H1 (cell line): ENCODE measurements around the gene TMEM178B. TPM values are rescaled to one million over a fixed set of nuclear protein-coding genes. Genes with fewer than 3 reads are reported as not detected.

ENCODE experiments used
- NRF1 ChIP-seq: IDR thresholded peaks from 2 replicates; pipeline ENCODE4 v1.6.1; 2011; ENCODE audit warnings: mild to moderate bottlenecking, low read depth, low read length, improper control_type of control experiment
- SP1 ChIP-seq: IDR thresholded peaks from 2 replicates; pipeline ENCODE4 v1.6.1; 2011; ENCODE audit warnings: low read depth, low read length
- polyA plus RNA-seq, 7 experiments: library from polyadenylated mRNA; depleted of rRNA in 3 of 7; stranded (reverse) in 5 of 7; unstranded in 2 of 7; fragments of >200 nt in 5 of 7; fragments of 200-250 nt in 2 of 7; gene quantifications; 1 replicate in 5 of 7; 2 replicates in 1 of 7; 4 replicates in 1 of 7; pipeline versions ENCODE4 v1.2.1 to v1.2.3, GENCODE V29; 2011 to 2013; ENCODE audit warnings: missing spikeins in 2 of 7, mixed read lengths in 2 of 7
- total RNA-seq: library from RNA; stranded (reverse); fragmentation: NEBNext Ultra II Directional; extraction: Animal tissue kit (Norgen Biotek cat#: 25700); gene quantifications from 2 replicates; pipeline ENCODE4 v1.2.1, GENCODE V29; 2021

TMEM178B gene
- total and polyA plus RNA-seq, 2 of the 8 experiments (the other 6 are each of a cell fraction or from before 2014, with no cell fraction given) = 5.3 to 18.1 TPM

GRCh38 chr7:141287936-141288335, 214.1 kb downstream of the TMEM178B start (continued):
- TF ChIP-seq NRF1 (no peak), SP1 (no peak)
- TF ChIP-seq, all 59 proteins: peak for 0
